Ovary (tissue), 3 donors: Measurements from ENCODE around the gene NCF2.

Experiments used
- EP300 ChIP-seq: sonication (generic); formaldehyde crosslinking; IDR thresholded peaks from one replicate; pipeline ENCODE4 v1.6.1; 2017; ENCODE audit warnings: antibody characterized with exemption
- TF ChIP-seq, protein P1 (sequence below), 3 donors: fragments of 450-650 bp in 2 of 3; fragments of 200-600 bp in 1 of 3; IDR thresholded peaks; one replicate each; pipeline versions ENCODE4 v1.5.1 to v1.8.0; 2016 to 2022; ENCODE audit warnings: antibody characterized with exemption in 3 of 3, mild to moderate bottlenecking in 1 of 3
- donor health status: DM: no; HTN: no; CAD: no.

DNA sequence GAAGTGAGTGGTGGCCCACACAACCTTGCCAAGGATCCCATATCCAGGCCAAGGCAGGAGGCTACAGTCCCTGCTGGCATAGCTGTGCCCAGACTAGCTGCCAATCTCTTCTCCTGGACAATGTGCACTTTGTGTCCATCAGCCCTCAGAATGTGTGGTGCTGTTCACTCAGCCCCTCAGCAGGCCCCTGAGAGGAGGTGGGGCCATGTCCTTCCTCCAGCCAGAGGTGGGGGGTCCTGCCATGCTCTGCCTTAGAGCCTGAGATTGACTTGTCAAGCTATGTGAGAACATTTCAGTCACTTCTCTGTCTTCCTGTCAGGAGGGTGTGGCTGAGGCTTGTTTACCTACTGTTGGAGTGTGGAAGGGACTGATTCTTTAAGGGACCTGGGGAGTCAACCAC is 1.4 kb downstream of the NCF2 start:
- TF ChIP-seq, protein P1, sequence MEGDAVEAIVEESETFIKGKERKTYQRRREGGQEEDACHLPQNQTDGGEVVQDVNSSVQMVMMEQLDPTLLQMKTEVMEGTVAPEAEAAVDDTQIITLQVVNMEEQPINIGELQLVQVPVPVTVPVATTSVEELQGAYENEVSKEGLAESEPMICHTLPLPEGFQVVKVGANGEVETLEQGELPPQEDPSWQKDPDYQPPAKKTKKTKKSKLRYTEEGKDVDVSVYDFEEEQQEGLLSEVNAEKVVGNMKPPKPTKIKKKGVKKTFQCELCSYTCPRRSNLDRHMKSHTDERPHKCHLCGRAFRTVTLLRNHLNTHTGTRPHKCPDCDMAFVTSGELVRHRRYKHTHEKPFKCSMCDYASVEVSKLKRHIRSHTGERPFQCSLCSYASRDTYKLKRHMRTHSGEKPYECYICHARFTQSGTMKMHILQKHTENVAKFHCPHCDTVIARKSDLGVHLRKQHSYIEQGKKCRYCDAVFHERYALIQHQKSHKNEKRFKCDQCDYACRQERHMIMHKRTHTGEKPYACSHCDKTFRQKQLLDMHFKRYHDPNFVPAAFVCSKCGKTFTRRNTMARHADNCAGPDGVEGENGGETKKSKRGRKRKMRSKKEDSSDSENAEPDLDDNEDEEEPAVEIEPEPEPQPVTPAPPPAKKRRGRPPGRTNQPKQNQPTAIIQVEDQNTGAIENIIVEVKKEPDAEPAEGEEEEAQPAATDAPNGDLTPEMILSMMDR (IDR thresholded peaks at IDR 0.05) = no peak
- TF ChIP-seq EP300 = no peak
